Caki2 (cell line): ENCODE measurements around the gene MAD1L1. TPM values are rescaled to one million over a fixed set of nuclear protein-coding genes. Genes with fewer than 3 reads are reported as not detected.

Experiments
- DNase-seq: peaks from one replicate; pipeline ENCODE4 v3.0.0-alpha.2; 2015; ENCODE audit warnings: low read depth
- in situ Hi-C: cut with HindIII; loops from 2 replicates; pipeline ENCODE4 v1.10.0; 2016; ENCODE audit warnings: low sequenced_read_pairs, low pct_unique_long_range_greater_than_20kb, mixed read lengths
- total RNA-seq: library from RNA; depleted of rRNA; stranded (reverse); fragments of >200 nt; shearing (Covaris generic); gene quantifications from 2 replicates; pipeline ENCODE4 v1.2.3, GENCODE V29; 2014; ENCODE audit warnings: low replicate concordance

Gene MAD1L1
- total RNA-seq, 1 experiment from 2014 or later = 123 TPM

GRCh38 chr7:2157473-2158279 is 75.1 kb downstream of the MAD1L1 start:
- peak; percentile 79 for DNase-seq
- in situ Hi-C loops = no loop called here

- DNase-seq = no peak
- in situ Hi-C loops = no loop called here
Measured at GRCh38 chr7:2156756-2157472, 75.8 kb downstream of the MAD1L1 start.

GRCh38 chr7:2154831-2155230 is 77.9 kb downstream of the MAD1L1 start:
- in situ Hi-C loops = no loop called here
- no peak for DNase-seq

GRCh38 chr7:2154121-2154520 is 78.6 kb downstream of the MAD1L1 start:
- no peak for DNase-seq
- in situ Hi-C loops = no loop called here

DNA sequence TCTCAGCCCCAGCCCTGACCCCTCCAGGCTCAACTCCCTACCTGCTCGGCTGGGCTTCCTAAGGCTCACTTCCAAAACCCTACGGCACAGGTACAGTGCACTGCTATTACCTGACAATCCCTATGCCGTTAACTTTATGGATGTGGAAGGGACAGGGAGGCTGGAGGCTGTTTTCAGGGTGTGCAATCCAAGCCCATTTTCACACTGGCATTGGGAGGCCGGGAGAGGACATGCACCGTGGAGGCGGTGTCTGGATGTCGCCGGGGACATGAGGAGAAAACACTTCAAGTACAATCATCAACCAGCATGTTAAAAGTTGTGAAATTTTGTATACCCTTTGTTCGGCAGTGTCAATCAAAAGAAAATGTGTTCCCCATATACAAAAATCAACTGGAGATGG is 80.1 kb downstream of the MAD1L1 start:
- in situ Hi-C loops = no loop called here
- DNase-seq = no peak

DNA sequence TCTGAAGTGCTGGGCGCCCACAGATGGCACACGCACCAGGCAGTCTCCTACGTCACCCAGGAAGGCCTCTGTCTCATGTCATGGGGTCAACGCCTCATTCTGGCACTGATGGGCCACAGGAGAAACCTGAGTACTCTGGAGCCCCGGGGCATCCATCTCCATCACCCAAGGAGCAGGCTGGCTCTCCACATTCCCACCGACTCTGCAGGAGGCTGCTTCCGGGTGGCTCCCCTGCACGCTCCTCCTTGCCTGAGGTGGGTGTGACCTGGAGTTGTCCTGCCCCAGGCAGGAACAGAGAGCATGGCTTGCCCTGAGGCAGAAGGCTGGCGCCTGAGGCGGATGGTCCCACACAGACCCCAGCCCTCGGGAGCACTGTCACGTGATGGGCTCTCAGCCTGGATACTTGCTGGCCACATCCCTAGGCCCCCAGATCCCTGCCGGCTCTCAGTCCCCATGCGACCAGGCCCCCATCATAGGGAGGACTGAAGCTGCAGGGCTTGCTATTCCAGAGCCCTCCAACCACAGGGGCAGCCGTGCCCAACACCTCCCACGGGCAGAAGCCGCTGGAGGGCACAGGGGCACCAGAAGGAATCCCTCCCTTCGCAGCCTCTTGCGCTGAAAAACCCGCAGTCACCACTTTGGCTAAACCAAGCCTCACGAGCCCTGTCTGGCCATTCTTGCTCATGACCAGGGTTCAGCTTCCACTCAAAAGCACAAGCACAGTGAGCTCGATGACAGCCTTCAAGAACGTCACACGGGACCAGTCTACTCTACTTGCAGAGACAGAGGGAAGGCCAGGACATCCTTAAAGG is 80.7 kb downstream of the MAD1L1 start:
- in situ Hi-C loops = no loop called here
- DNase-seq = no peak

DNA sequence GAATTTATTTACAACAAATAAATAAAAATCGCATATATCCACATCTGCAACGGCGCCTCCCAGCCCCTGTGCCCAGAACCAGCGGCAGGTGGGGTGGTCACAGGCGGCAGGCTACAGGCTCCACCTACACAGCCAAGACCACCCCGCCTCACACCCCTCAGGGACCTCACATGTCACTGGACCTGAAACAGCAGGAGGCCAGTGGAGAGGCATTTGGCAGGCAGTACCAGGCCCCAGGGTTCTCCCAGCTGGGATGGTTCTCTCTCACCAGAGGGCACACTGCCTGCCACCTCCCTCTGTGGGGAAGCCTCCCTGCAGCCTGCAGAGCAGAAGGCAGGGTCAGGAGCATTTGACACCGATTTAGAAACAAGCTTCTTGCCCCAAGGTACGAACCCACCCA is 81.5 kb downstream of the MAD1L1 start:
- in situ Hi-C loops = no loop called here
- no peak for DNase-seq

GRCh38 chr7:2150445-2150815 is 82.3 kb downstream of the MAD1L1 start:
- in situ Hi-C loops = no loop called here
- no peak for DNase-seq

- in situ Hi-C loops = no loop called here
- DNase-seq = no peak
Measured at GRCh38 chr7:2149672-2150444, 82.9 kb downstream of the MAD1L1 start.

DNA sequence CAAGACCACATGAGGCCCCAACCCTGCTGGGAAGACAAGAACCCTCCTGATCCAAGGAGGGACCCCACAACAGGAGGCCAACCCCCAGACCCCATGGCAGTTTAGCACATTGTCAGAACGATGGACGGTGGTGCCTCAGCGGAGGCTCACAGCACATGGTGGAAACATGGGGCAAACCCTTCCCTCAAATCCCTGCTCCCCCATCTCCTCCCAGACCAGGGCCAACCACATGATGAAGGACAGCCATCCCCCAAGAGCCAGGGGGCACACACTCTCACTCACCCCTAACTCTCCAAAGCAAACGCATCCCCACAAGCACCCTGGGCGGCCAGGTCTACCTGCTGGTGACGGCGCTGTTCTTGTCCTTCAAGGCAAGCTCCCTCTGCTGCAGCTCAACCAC is 83.9 kb downstream of the MAD1L1 start:
- in situ Hi-C loops = no loop called here
- DNase-seq = no peak

DNA sequence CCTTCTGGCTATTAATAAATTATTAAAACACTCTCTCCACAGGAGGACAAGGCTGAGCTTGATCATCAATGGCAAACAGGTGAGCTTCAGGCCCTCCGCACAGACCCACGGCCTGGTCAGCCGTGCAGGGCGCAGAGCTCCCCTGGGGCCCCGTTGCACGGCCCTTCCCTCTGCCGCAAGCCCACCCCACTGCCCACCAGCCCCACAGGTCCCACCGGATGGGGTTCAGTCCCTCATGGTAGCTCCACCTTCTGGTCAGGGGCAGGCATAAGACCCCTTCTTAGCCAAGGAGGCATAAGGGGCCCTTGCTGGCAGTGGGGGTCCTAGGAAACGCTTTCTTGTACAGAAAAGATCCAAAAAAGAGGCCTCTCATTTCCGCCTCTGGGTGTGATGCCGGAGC is 84.6 kb downstream of the MAD1L1 start:
- in situ Hi-C loops = no loop called here
- no peak for DNase-seq

DNA sequence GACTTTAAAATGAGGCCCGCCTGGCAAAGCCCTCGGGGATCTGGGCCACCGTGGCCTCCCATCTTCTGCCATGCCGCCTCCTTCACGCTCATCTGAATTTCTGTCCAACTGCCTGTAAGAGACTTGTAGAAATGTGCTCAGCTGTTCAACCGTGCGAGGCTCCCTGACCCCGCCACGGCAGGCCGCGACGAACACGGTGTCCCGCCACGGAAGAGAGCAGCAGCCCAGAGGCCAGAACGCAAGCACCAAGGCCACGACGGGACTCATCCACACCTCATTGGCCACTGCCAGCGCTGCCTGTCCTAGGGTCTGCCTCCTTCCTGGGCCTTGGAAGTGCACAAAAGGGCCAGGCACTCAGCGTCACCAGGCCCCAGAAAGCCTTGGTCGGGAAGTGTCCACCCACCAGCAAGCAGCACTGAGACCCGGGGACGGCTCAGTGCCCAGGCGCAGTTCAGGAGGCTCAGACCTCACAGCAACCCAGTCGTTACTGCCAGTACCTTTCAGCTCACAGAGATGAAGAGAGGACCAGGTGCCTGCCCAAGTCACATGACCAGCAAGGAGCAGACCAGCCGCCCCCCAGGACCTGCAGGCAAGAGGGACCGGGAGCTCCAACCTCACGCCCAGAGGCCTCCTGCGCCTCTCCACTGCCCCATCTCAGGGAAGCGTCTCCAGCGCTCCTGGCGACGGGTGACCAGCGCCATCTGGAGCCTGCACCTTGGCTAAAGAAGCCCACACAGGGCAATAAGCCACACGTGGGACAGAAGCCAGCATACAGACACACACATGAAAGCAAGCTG is 85.9 kb downstream of the MAD1L1 start:
- DNase-seq = no peak
- in situ Hi-C loops = no loop called here

DNA sequence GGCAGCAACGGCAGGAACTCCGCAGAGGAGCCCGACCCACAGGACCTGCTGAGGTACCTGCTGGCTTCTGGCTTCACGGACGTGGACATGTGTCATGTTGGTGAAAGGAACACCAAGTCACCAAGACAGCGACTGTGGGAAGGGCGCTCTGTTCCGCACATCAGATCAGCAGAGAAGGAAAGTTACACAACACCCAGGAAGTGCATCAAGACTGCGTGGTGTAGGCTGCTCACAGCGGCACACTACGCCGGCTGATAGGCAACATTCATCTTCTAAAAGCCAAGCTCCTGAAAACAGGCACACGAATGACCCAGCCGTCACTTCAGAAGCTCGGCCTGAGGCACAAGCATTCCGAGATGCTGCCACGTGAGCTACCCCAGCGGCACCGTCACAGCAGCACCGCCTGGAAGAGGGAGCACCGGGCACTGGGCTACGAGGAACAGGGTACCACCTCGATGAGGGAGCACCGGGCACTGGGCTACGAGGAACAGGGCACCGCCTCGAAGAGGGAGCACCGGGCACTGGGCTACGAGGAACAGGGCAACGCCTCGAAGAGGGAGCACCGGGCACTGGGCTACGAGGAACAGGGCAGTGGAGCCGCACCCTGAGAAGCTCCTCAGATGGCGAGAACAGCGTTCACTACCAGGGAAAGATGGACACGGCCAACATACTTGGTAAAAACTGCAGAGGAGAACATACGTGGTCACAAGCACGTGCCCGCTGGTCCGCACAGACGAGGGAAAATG is 86.7 kb downstream of the MAD1L1 start:
- in situ Hi-C loops = no loop called here
- no peak for DNase-seq

DNA sequence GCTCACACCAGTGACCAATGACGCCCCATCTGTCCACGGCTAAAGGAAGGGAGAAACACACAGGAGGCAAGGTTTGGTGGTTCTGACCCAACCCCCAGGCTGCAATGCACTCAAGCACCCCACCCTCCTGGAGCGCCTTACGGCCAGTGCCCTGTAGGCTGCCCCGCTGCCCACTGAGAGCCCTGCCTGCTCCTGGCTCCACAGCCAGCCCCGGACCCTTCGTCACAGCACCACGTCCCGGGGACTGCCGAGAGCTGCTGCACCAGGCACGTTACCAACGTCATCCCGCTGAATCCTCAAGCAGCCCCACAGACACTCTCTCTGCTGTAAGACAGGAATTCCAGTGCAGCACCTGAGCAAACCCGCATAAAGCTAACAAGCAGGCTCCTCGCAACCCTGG is 87.8 kb downstream of the MAD1L1 start:
- in situ Hi-C loops = no loop called here
- DNase-seq = no peak

DNA sequence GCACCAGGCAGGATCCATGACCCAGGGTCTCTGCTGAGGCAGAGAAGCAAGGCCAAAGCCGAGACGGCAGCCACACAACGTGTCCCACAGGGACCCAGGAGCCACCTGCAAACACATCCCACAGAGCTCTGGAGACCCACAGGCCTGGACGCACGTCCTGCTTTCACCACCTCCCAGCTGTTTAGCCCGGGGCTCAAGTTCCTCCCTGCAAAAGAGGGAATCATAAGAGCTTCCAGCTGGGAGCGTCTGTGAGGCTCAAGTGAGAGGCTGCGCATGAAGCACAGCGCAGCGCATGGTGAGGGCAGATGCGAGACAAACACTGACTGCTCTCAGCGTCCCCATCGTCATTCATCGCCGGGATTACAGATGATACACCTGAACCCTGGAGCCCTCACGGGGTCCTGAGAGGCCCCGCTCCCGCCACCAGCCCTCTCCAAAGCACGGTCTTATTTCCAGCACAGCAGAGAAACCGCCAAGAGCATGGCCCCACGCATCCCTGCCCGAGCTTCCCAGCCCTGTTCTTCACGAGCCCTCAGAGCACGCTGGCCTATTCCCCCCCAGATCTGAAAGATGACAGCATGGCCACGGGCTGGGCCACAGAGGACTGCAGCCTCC is 88.7 kb downstream of the MAD1L1 start:
- DNase-seq = no peak
- in situ Hi-C loops = no loop called here

DNA sequence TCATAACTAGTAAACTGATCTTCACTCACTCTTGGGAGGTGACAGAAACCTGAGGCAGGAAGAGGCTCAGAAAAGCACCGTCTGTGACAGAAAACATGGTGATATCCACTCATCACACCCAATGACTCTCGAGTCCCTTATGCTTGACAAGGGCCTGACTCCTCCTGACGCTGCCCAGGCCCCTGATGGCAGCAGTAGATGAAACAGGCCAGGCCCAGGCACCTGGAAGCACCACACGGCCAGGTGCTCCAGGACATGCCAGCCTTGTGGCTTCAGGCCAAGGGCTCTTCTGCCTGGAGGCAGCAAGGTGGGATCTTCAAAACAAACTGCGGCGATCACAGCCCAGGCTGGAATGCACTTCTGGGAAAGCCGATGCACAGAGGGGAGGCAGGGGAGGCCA is 89.3 kb downstream of the MAD1L1 start:
- in situ Hi-C loops = no loop called here
- DNase-seq = no peak

DNA sequence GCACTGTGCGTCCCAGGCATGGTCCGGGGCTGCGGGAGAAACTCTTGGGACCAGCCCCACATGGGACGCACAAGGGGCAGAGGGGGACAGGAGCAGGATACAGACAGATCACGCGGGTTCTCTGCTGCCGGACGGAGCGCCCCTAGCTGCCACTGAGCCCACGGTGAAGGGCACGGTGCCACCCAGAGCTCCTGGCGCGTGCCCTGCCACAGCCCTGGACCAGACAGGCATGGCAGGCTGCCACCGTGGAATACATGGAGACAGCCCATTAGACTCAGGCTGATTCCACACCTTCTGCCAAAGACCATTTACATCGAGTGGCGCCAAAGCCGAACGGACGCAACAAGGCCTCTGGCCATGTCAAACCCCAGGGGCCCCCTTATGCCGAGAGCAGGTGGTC is 90.4 kb downstream of the MAD1L1 start:
- no peak for DNase-seq
- in situ Hi-C loops = no loop called here
